K562 (cell line): Measurements from ENCODE around the gene CLIC1. TPM values are rescaled to one million over a fixed set of nuclear protein-coding genes. Genes with fewer than 3 reads are reported as not detected.

Experiments
- CBFA2T2 ChIP-seq: fragments of 450-650 bp; conservative IDR thresholded peaks from 2 replicates; pipeline ENCODE4 v1.6.1; 2017; ENCODE audit warnings: mild to moderate bottlenecking
- CBFA2T3 ChIP-seq: fragments of 450-650 bp; IDR thresholded peaks from 2 replicates; pipeline ENCODE4 v1.6.1; 2017
- GATA2 ChIP-seq: sonication (generic); formaldehyde crosslinking; IDR thresholded peaks from 2 replicates; pipeline ENCODE4 v1.4.0; 2020; ENCODE audit warnings: mild to moderate bottlenecking, missing genetic modification reagents
- HDAC1 ChIP-seq, 2 experiments: fragments of 450-650 bp; IDR thresholded peaks; 2 replicates each; pipeline ENCODE4 v1.6.1; 2016 to 2017; ENCODE audit warnings: inconsistent platforms in 1 of 2, mild to moderate bottlenecking in 1 of 2, moderate library complexity in 1 of 2
- HDAC2 ChIP-seq: fragments of 450-650 bp; IDR thresholded peaks from 2 replicates; pipeline ENCODE4 v1.6.1; 2016; ENCODE audit warnings: mild to moderate bottlenecking
- HDGF ChIP-seq: fragments of 450-650 bp; IDR thresholded peaks from 2 replicates; pipeline ENCODE4 v1.6.1; 2016
- KDM1A ChIP-seq, 2 experiments: fragments of 450-650 bp; IDR thresholded peaks; 2 replicates each; pipeline ENCODE4 v1.6.1; 2016; ENCODE audit warnings: mild to moderate bottlenecking in 2 of 2
- MAX ChIP-seq: sonication (generic); formaldehyde crosslinking; IDR thresholded peaks from 2 replicates; pipeline ENCODE4 v1.9.0; 2022; ENCODE audit warnings: mild to moderate bottlenecking, missing genetic modification reagents
- MAZ ChIP-seq, 2 experiments: fragments of 450-650 bp in 1 of 2; sonication (generic) in 1 of 2; formaldehyde crosslinking; IDR thresholded peaks in 1 of 2; conservative IDR thresholded peaks in 1 of 2; 2 replicates each; pipeline versions ENCODE4 v1.4.0 to v1.5.0; 2020; ENCODE audit warnings: mild to moderate bottlenecking in 1 of 2, missing genetic modification reagents in 1 of 2
- MNT ChIP-seq, 2 experiments: fragments of 450-650 bp; conservative IDR thresholded peaks; 2 replicates each; pipeline ENCODE4 v1.6.1; 2017; ENCODE audit warnings: mild to moderate bottlenecking in 2 of 2, moderate library complexity in 2 of 2
- NR4A1 ChIP-seq, 2 experiments: fragments of 250-450 bp in 1 of 2; fragments of 450-650 bp in 1 of 2; sonication (Bioruptor Pico) in 1 of 2; IDR thresholded peaks; 2 replicates each; pipeline versions ENCODE4 v1.4.0 to v1.6.1; 2016 to 2020; ENCODE audit warnings: mild to moderate bottlenecking in 2 of 2, missing compliant biosample characterization in 1 of 2, missing genetic modification characterization in 1 of 2, moderate library complexity in 1 of 2
- POLR2AphosphoS5 ChIP-seq: IDR thresholded peaks from 2 replicates; pipeline ENCODE4 v1.6.1; 2011; ENCODE audit warnings: mild to moderate bottlenecking, low read depth, low read length, moderate library complexity; ENCODE audit not compliant: control insufficient read depth, insufficient read depth
- PTBP1 ChIP-seq: fragments of 200-400 bp; formaldehyde crosslinking; IDR thresholded peaks from 2 replicates; pipeline ENCODE4 v1.6.1; 2017; ENCODE audit warnings: low read depth, low read length
- SMAD4 ChIP-seq: fragments of 250-450 bp; sonication (Bioruptor Pico); conservative IDR thresholded peaks from 2 replicates; pipeline ENCODE4 v1.8.0; 2021; ENCODE audit warnings: inconsistent platforms, mild to moderate bottlenecking, moderate library complexity
- TAF1 ChIP-seq: IDR thresholded peaks from 2 replicates; pipeline ENCODE4 v1.6.1; 2011; ENCODE audit warnings: mild to moderate bottlenecking, low read length, moderate library complexity; ENCODE audit not compliant: insufficient read depth, control insufficient read depth, severe bottlenecking; ENCODE audit errors: extremely low read depth
- TFAP4 ChIP-seq: sonication (generic); formaldehyde crosslinking; IDR thresholded peaks from 2 replicates; pipeline ENCODE4 v1.8.0; 2022; ENCODE audit warnings: missing genetic modification reagents, mild to moderate bottlenecking, moderate library complexity, borderline replicate concordance
- TGIF2 ChIP-seq: sonication (generic); formaldehyde crosslinking; IDR thresholded peaks from 2 replicates; pipeline ENCODE4 v1.8.1; 2022; ENCODE audit warnings: mild to moderate bottlenecking, missing genetic modification reagents, moderate library complexity
- TOE1 ChIP-seq, 2 experiments: fragments of 450-650 bp in 1 of 2; sonication (generic) in 1 of 2; formaldehyde crosslinking in 1 of 2; IDR thresholded peaks; 2 replicates each; pipeline versions ENCODE4 v1.7.1 to v1.8.0; 2016 to 2022; ENCODE audit warnings: borderline replicate concordance in 2 of 2, mild to moderate bottlenecking in 2 of 2, antibody characterized with exemption in 1 of 2, inconsistent platforms in 1 of 2, low read depth in 1 of 2, missing genetic modification reagents in 1 of 2, moderate library complexity in 1 of 2
- TRIM28 ChIP-seq: fragments of 450-650 bp; IDR thresholded peaks from 2 replicates; pipeline ENCODE4 v1.6.1; 2017
- VEZF1 ChIP-seq: fragments of 200-800 bp; sonication (Bioruptor generic); IDR thresholded peaks from 2 replicates; pipeline ENCODE4 v1.6.1; 2017; ENCODE audit warnings: missing genetic modification characterization, missing compliant biosample characterization
- ZBTB2 ChIP-seq: fragments of 450-650 bp; IDR thresholded peaks from 2 replicates; pipeline ENCODE4 v1.6.1; 2016; ENCODE audit warnings: antibody characterized with exemption
- ZBTB7A ChIP-seq: IDR thresholded peaks from 2 replicates; pipeline ENCODE4 v1.6.1; 2011; ENCODE audit warnings: low read depth, mild to moderate bottlenecking, low read length, moderate library complexity, borderline replicate concordance; ENCODE audit not compliant: control insufficient read depth
- polyA plus RNA-seq, 8 experiments: library from polyadenylated mRNA; depleted of rRNA in 4 of 8; stranded (reverse) in 5 of 8; unstranded in 3 of 8; fragments of >200 nt; fragmentation: Nextera tagmentation in 2 of 8; fragmentation: Illumina TruSeq in 1 of 8; extraction: Ambion mirVana in 2 of 8; extraction: Trizol in 1 of 8; gene quantifications; 2 replicates each; pipeline versions ENCODE4 v1.2.1 to v1.2.3, GENCODE V29; 2011 to 2014; ENCODE audit warnings: inconsistent platforms in 1 of 8, missing spikeins in 1 of 8
- total RNA-seq, 7 experiments: library from RNA; depleted of rRNA in 6 of 7; stranded (reverse); fragments of >200 nt in 6 of 7; fragmentation: Illumina TruSeq in 2 of 7; extraction: Trizol in 2 of 7; gene quantifications; 2 replicates each; pipeline versions ENCODE4 v1.2.1 to v1.2.3, GENCODE V29; 2011 to 2021; ENCODE audit warnings: low replicate concordance in 1 of 7

Gene CLIC1
- total and polyA plus RNA-seq, 9 of the 15 experiments (the other 6 are each of a cell fraction or from before 2014, with no cell fraction given): 1,267 to 2,419 (median 1,808) TPM

- 0 out of 4 replicates have a peak, but pooled peaks of 1 of the 2 experiments have one; percentile 29 for TF ChIP-seq MNT (conservative IDR thresholded peaks at IDR 0.05)
- TF ChIP-seq POLR2AphosphoS5: peak; percentile 76; the same call in 1 of the 2 replicates
- TF ChIP-seq GATA2: peak; percentile 35; the same call in 1 of the 2 replicates
- TF ChIP-seq TGIF2 (CRISPR knock-in tag): no peak
- TF ChIP-seq ZBTB7A: peak; percentile 68; the same call in 1 of the 2 replicates
- peak; percentile 47 to 63; a peak in 3 of 4 replicates for TF ChIP-seq MAZ (CRISPR knock-in tag; conservative IDR thresholded peaks at IDR 0.05 in 1 of 2, IDR thresholded peaks at IDR 0.05 in 1 of 2)
- peak; percentile 57 for TF ChIP-seq TOE1 (IDR thresholded peaks at IDR 0.05; ENCODE audit: borderline replicate concordance)
- TF ChIP-seq TOE1 (CRISPR knock-in tag; IDR thresholded peaks at IDR 0.05; ENCODE audit: borderline replicate concordance, low read depth): no peak
- TF ChIP-seq TFAP4: 0 out of 2 replicates have a peak, but pooled peaks have one; percentile 6
- TF ChIP-seq TRIM28: 0 out of 2 replicates have a peak, but pooled peaks have one; percentile 26
- TF ChIP-seq ZBTB2: peak; percentile 51; the same call in 1 of the 2 replicates
- TF ChIP-seq KDM1A (IDR thresholded peaks at IDR 0.05): peak in 1 of 2 experiments; percentile 35; a peak in 1 of 4 replicates
- peak; percentile 54 for TF ChIP-seq CBFA2T2
- peak; percentile 97 for TF ChIP-seq HDGF
- peak; percentile 36; the same call in 1 of the 2 replicates for TF ChIP-seq SMAD4
- TF ChIP-seq NR4A1 (CRISPR knock-in tag; IDR thresholded peaks at IDR 0.05): 0 out of 2 replicates have a peak, but pooled peaks have one; percentile 48
- no peak for TF ChIP-seq NR4A1 (tag; IDR thresholded peaks at IDR 0.05)
- peak; percentile 61 for TF ChIP-seq VEZF1 (CRISPR knock-in tag)
- TF ChIP-seq PTBP1: no peak
- peak; percentile 83 for TF ChIP-seq CBFA2T3
- peak; percentile 1 for TF ChIP-seq TAF1
- TF ChIP-seq MAX (CRISPR knock-in tag): 0 out of 2 replicates have a peak, but pooled peaks have one; percentile 30
- peak in 1 of 2 experiments; percentile 44; a peak in 2 of 4 replicates for TF ChIP-seq HDAC1 (IDR thresholded peaks at IDR 0.05)
- TF ChIP-seq HDAC2: peak; percentile 42; the same call in 1 of the 2 replicates
Observed at GRCh38 chr6:31686483-31686882, 49.8 kb downstream of the CLIC1 start (continued).
